Sigmoid colon (tissue), 7 donors: ENCODE results near the gene KLHL40. TPM values are rescaled to one million over a fixed set of nuclear protein-coding genes. Genes with fewer than 3 reads are reported as not detected.

Experiments used
- DNase-seq: peaks from one replicate; pipeline ENCODE4 v3.0.0-alpha.2; 2019
- H3K27ac ChIP-seq, 4 donors: fragments of 200-600 bp; sonication (generic); one replicate each; pipeline ENCODE4 v1.5.1; 2016 to 2019; ENCODE audit warnings: mild to moderate bottlenecking in 1 of 4
- H3K27me3 ChIP-seq, 3 donors: fragments of 200-600 bp; sonication (generic); one replicate each; pipeline ENCODE4 v1.5.1; 2019; ENCODE audit warnings: mild to moderate bottlenecking in 1 of 3
- H3K36me3 ChIP-seq, 4 donors: fragments of 200-600 bp; sonication (generic); one replicate each; pipeline ENCODE4 v1.5.1; 2016 to 2019
- H3K4me1 ChIP-seq, 4 donors: fragments of 200-600 bp; sonication (generic); one replicate each; pipeline ENCODE4 v1.5.1; 2017 to 2019
- H3K4me3 ChIP-seq, 4 donors: fragments of 200-600 bp; sonication (generic); one replicate each; pipeline ENCODE4 v1.5.1; 2017 to 2019; ENCODE audit warnings: mild to moderate bottlenecking in 2 of 4, moderate library complexity in 1 of 4
- H3K9me3 ChIP-seq, 4 donors: fragments of 200-600 bp in 3 of 4; sonication (generic) in 3 of 4; one replicate each; pipeline versions ENCODE4 v1.5.1 to v1.6.1; 2013 to 2019
- CTCF ChIP-seq, 4 experiments: fragments of 450-650 bp in 3 of 4; fragments of 200-600 bp in 1 of 4; IDR thresholded peaks; one replicate each; pipeline ENCODE4 v1.5.1; 2016 to 2019; ENCODE audit warnings: antibody characterized with exemption in 4 of 4, mild to moderate bottlenecking in 3 of 4, moderate library complexity in 2 of 4
- EP300 ChIP-seq, 4 donors: sonication (generic); formaldehyde crosslinking; IDR thresholded peaks; one replicate each; pipeline ENCODE4 v1.6.1; 2017; ENCODE audit warnings: antibody characterized with exemption in 4 of 4
- POLR2A ChIP-seq, 2 donors: fragments of 450-650 bp; IDR thresholded peaks; one replicate each; pipeline ENCODE4 v1.6.1; 2016; ENCODE audit warnings: antibody characterized with exemption in 2 of 2, mild to moderate bottlenecking in 2 of 2, moderate library complexity in 2 of 2
- POLR2AphosphoS5 ChIP-seq, 4 donors: sonication (generic); formaldehyde crosslinking; IDR thresholded peaks; one replicate each; pipeline ENCODE4 v1.6.1; 2017; ENCODE audit warnings: antibody characterized with exemption in 4 of 4
- WGBS, 2 donors: extraction: QIAGEN DNeasy Blood & Tissue Kit; methylation state at CpG; one replicate each; pipeline ENCODE4 v1.1.7; 2013; 5-methylcytosine and 5-hydroxymethylcytosine counted together
- intact Hi-C: fragments of 100-400 bp; cut with DNase I; formaldehyde crosslinking; loops from one replicate; pipeline ENCODE4 v1.15.1; 2023
- polyA plus RNA-seq, 3 donors: library from polyadenylated mRNA; stranded (reverse); fragments of 200-250 nt; gene quantifications; one replicate each; pipeline ENCODE4 v1.2.3, GENCODE V29; 2013
- total RNA-seq, 4 donors: library from RNA; depleted of rRNA; stranded (reverse); fragments of >200 nt; gene quantifications; one replicate each; pipeline ENCODE4 v1.1.0, GENCODE V29; 2016
- donor health status: healthy with polysubstance abuse.
- donor health status: Bipolar disorder and iron deficiency.
- donor health status: healthy.

Gene KLHL40
- total and polyA plus RNA-seq, 7 donors: under 0.01 TPM; not detected in 6

- no peak overlapping the region for H3K4me3 ChIP-seq
- TF ChIP-seq CTCF (IDR thresholded peaks at IDR 0.05): no peak
- H3K9me3 ChIP-seq: no peaks in the 10 kb centered on the region
- no peaks in the 10 kb centered on the region for H3K27me3 ChIP-seq
- WGBS, 2 donors: 88 to 92% methylated on average over 6 of the region's 6 CpGs
- H3K27ac ChIP-seq: no peak overlapping the region
- no peak for DNase-seq
- H3K36me3 ChIP-seq: peaks cover 36 to 98% (median 61%) of the 10 kb centered on the region in 4 donors
- intact Hi-C loops: no loop called here
- no peaks in the 10 kb centered on the region for H3K4me1 ChIP-seq
Measured at GRCh38 chr3:42640771-42641370, 44.5 kb upstream of the KLHL40 start.

- WGBS, 2 donors: 84 to 89% methylated on average over 5 of the region's 5 CpGs
- Histone ChIP-seq H3K4me3 (no peak overlapping the region), H3K4me1 (peaks cover 0 to 44% (median 37%) of the 10 kb centered on the region in 4 donors), H3K27ac (no peak overlapping the region), H3K9me3 (no peaks in the 10 kb centered on the region), H3K27me3 (no peaks in the 10 kb centered on the region), H3K36me3 (peaks cover 6 to 70% (median 16%) of the 10 kb centered on the region in 4 donors)
- no peak for TF ChIP-seq CTCF (IDR thresholded peaks at IDR 0.05)
- TF ChIP-seq POLR2AphosphoS5 (IDR thresholded peaks at IDR 0.05): no peak
- TF ChIP-seq POLR2A (IDR thresholded peaks at IDR 0.05): no peak
- TF ChIP-seq EP300 (IDR thresholded peaks at IDR 0.05): no peak
- intact Hi-C loops: no loop called here
- DNase-seq: no peak
Measured at GRCh38 chr3:42647821-42648459, 37.4 kb upstream of the KLHL40 start.

DNA sequence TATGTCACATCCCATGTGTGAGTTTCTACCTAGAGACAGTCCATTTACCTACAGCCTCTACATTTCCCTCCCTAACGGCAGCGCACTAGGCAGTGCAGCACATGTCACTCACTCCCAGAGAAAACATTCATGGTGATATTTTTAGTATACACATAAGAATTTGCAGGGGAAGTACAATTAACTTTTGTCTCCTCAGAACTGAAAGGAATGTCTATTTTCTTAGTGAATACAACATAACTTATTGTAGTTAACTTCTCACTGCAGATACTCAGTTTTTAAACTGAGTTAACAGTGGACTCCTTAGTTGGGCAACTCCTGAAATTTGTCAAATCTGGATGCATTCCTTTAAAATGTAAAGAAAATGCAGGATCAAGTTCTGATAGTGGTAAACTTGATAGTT lies 36.3 kb upstream of the KLHL40 start:
- peaks cover 0 to 59% (median 7%) of the 10 kb centered on the region in 4 donors for H3K36me3 ChIP-seq
- intact Hi-C loops: no loop called here
- TF ChIP-seq POLR2AphosphoS5 (IDR thresholded peaks at IDR 0.05) (no peak), CTCF (IDR thresholded peaks at IDR 0.05) (no peak), EP300 (IDR thresholded peaks at IDR 0.05) (no peak), POLR2A (IDR thresholded peaks at IDR 0.05) (no peak)
- DNase-seq: no peak
- peaks cover 0 to 51% (median 43%) of the 10 kb centered on the region in 4 donors for H3K4me1 ChIP-seq
- H3K27ac ChIP-seq: no peak overlapping the region
- 82 to 89% methylated on average over 2 of the region's 2 CpGs for WGBS, 2 donors
- no peaks in the 10 kb centered on the region for H3K27me3 ChIP-seq
- no peaks in the 10 kb centered on the region for H3K9me3 ChIP-seq
- H3K4me3 ChIP-seq: no peak overlapping the region

DNA sequence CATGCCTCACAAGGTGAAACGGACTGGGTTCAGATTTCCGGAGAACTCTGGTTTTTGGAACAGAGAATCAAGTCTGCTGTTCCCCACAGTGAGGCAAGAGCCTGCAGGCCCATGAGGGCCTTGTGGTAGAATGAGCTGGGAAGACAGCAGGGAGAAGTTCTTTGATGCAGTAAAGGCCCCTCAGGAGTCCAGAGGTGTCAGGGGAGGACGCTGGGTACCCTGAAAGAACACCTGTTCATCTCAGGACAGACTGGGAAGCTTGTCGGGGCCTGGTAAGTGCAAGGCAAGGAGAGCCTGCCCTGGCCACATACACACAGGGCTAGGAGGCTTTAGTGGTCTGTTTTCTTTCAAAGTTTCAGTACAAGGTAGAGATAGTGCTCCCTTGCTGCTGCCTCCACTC lies 35.6 kb upstream of the KLHL40 start:
- H3K4me1 ChIP-seq: peaks cover 0 to 52% (median 44%) of the 10 kb centered on the region in 4 donors
- 82 to 89% methylated on average over 4 of the region's 4 CpGs for WGBS, 2 donors
- TF ChIP-seq POLR2A (IDR thresholded peaks at IDR 0.05) (no peak), POLR2AphosphoS5 (IDR thresholded peaks at IDR 0.05) (no peak), EP300 (IDR thresholded peaks at IDR 0.05) (no peak), CTCF (IDR thresholded peaks at IDR 0.05) (no peak)
- no peak overlapping the region for H3K4me3 ChIP-seq
- peak overlapping the region in 1 of 4 donors; percentile 96 for H3K27ac ChIP-seq
- DNase-seq: no peak
- intact Hi-C loops: loop anchor here (5.0 kb wide), 1 partner anchor 67 kb away; the partner anchor contains the start of gene SEC22C
- peaks cover 0 to 51% (median 4%) of the 10 kb centered on the region in 4 donors for H3K36me3 ChIP-seq
- no peaks in the 10 kb centered on the region for H3K27me3 ChIP-seq
- H3K9me3 ChIP-seq: no peaks in the 10 kb centered on the region
